T-helper 1 cell (primary cell): ENCODE results near the gene GRIK3.
"Not testable (repeated sequence)": the region's sequence is repeated elsewhere in the genome, so short reads cannot be mapped to it uniquely, and the experiment has no call there.

Experiments
- DNase-seq, 5 donors: peaks; one replicate each; pipeline ENCODE4 v3.0.0-alpha.2; 2012 to 2020
- total RNA-seq, 4 donors: gene quantifications; one replicate each; lab custom pipeline; 2026; lab: John Stamatoyannopoulos, UW

GRIK3 gene
- 0 reads per million in 4 donors for total RNA-seq

DNA sequence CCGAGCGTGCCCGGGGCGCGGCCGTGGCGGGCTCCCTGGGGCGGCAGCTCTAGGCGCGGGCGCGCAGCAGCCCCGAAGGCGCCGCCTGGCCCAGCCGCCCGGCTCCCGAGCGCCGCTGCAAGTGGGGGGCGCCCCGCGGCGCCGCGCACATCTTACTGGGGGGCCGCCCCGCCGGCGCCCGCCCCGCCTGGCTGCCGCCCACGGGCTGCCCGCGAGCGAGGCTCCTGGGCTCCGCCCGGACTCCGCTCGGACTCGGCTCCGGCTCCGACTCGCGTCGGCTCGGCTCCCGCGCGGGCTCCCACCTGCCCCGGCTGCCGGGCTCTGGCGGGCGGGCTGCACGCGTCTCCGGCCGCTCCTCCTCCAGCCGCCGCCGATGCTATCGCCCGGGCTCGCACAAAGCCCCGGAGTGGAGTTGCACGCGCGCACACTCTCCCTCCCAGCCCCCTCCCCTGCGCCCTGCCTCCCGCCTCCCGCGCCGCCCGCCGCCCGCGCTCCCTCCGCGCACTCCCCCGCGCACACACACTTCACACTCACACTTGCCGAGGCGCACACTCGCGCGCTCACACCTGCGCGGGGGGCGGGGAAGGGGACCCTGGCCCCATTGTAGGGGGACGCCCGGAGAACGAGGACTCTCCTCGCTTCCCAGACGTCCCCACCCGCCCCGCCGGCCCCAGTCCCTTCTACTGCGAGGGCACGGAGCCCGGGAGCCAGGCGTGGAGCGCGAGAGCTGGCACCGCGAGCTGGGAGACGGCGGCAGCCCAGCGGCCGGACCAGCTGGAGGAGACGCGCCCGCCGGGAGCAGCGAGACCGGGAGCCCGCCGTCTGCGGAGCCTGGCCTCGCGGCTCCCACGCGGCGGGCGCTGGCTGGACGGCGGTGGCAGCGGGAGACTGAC is at the start of gene GRIK3:
TSS of gene GRIK3 (minus strand) at position 395 of the 893 bp plus-strand sequence. CDS start 407 bp downstream, outside the sequence.
- no peak for DNase-seq

DNA sequence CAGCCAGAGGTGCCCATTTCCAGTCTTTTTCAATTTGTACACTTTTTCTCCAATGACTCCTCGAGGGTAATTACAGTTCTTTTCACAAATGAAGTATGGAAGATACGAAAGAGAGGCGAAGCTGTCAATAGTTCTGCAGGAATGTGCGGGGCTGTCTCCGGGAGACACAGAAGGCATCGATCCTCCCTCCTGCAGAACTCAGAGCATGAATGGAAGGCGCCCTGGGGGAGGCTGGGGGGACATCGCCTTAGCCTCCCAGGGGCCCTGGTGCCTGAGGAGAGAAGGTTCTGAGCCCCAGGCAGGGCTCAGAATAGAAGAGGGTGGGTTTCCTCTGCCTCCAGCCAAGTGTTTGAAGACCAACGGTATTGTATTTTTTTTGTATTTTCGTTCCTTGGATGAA is 49.7 kb upstream of the GRIK3 start:
- no peak for DNase-seq

DNA sequence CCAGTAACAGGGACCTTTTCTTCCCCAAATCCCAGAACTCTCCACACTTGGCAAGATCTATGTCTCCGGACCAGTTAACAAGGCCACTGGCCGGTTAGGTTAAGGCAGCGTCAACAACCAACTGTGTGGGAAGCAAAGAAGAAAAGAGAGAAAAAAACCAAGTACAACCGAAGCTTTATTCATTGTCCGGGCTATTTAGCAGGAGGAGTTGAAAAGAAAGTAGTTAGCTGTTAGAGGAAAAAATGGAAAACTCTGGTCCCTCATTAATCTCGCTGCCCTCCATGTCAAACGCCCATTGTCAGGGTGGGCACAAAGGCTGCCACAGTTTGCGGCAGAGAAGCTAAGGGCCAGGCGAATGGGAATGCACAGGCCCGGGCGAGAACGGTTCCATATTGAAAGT is 49.3 kb upstream of the GRIK3 start:
- DNase-seq = no peak

DNA sequence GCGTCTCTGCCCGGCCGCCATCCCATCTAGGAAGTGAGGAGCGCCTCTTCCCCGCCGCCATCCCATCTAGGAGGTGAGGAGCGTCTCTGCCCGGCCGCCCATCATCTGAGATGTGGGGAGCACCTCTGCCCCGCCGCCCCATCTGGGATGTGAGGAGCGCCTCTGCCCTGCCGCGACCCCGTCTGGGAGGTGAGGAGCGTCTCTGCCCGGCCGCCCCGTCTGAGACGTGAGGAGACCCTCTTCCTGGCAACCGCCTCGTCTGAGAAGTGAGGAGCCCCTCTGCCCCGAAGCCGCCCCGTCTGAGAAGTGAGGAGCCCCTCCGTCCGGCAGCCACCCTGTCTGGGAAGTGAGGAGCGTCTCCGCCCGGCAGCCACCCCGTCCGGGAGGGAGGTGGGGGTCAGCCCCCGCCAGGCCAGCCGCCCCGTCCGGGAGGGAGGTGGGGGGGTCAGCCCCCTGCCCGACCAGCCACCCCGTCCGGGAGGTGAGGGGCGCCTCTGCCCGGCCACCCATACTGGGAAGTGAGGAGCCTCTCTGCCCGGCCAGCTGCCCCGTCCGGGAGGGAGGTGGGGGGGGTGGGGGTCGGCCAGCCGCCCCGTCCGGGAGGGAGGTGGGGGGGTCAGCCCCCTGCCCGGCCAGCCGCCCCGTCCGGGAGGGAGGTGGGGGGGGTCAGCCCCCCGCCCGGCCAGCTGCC is 46.1 kb upstream of the GRIK3 start:
- DNase-seq = not testable (repeated sequence)

DNA sequence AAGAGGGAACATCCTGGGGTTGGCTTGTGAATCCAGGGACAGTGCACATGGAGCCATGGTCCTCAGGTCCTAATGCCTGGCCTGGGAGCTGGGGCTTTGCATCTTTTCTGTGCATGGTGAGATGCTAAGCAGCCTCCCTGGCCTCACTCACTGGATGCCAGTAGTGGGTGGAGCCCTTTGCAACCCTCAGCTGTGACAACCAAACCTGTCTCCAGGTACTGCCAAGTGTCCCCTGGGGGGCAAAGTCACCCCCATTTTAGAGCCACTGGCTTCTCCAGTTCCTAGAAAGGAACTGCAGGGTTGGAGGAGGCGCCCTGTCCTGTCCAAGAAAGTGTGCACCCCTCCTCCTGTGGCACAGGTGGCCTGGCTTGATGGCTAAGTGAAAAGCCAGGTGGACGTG is 44.6 kb upstream of the GRIK3 start:
- DNase-seq = no peak

DNA sequence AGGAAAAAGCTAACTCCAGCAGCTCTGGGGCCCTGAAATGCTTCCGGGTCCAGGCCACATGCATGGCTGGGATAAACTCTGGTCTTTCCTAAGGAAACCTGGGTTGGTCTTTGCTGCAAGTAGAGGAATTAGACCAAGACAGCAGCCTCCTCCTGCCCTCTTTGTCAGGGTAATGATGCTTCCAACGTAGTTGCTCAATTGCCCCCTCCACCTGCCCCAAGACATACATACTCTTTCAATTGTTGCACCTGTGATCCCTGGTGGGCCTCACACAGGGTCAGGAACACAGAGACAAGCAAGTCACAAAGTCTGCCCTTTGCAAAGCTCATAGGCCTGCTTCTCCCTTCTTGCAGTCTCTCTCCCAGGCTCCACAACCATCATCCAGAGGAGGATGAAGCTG is 41.9 kb upstream of the GRIK3 start:
- no peak for DNase-seq

DNA sequence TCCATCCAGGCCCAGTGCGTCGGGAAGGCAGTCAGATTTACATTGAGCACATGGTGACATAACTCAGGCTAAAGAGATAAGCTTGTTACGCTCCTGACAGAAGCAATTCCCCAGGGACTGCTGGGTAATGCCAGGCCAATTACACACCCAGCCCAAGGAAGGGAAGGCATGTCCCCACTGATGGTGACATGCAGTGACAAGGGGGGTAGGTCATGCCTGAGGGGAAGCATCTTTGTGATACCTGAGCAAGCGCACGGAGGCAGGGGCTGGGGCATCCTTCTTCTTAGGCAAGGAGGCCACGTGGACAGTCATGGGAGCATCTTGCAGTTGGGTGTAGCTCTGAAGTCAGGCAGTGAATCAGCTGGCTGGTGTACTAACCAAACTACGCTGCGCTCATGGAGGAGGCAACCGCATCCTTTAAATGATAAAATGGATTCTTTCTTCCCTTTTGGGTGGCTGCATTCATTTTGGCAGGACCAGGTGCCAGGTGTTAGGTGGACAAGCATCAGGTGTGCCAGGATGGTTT is 39.6 kb upstream of the GRIK3 start:
- DNase-seq = no peak

DNA sequence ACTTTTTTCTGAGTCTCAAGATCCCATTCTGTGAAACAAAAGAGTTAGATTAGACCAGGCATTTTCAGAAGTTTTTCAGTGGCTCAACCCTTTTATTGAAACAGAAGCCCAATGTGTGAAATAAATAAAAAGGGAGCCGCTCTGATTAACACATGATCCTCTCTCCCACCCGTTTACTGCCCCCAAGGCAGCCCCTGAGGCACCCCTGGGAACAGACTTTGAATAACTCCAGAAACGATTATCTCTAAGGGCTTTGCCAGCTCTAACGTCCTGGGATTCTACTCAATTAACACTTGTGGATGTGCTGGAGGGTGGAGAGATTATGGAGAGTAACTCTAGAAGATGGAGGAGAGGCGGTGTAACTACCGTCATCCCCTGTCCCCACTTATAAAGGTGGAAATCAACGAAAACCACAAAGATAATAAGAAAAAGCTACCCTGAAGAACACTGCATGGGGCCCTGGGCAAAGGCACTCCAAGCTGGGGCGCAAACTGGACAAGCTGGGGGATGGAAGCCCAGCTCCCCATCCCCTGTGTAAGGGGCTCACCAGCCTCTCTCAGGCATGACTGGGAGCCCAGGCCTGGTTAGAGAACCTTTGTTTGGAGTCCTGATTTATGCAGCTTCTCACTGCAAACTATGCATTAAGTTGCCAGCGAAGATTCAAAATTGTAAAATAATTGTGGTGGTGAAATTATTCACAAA is 39.0 kb upstream of the GRIK3 start:
- DNase-seq = no peak

DNA sequence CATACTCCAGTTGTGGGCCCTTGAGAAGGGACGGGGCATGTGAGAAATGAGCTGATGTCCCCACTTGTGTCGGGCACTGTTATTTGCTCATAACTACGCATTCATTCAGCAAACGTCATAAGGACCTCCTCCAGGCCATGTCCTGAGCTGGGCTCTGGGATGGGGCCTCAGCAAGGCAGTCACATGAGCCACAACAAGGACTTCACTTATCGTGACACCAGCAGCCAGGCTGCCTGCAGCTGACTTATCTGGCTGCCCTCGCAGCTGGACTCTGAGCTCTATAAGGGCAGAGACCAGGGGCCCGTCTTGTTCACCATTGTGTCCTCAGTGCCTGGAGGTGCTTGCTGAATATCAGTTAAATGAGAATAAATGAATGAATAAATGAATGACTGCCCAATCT is 37.5 kb upstream of the GRIK3 start:
- DNase-seq = no peak

DNA sequence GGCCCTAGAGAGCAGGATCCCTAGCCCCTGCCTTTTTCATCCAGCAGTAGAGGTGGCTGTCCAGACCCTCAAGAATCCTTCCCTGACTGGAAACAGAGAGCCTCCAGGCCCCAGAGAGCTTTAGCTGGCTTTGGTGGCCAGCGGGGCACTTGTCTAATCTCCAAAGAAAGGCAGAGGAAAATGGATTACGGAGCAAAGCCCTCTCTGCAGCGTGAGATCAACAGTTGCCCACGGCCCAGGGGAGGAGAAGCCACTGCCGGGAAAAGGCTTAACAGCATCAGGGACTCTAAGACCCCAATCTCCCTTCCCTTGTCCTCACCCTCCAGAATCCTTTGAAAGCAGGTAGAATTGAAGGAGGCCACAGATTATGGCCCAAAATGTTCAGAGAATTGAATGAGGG is 35.8 kb upstream of the GRIK3 start:
- no peak for DNase-seq

DNA sequence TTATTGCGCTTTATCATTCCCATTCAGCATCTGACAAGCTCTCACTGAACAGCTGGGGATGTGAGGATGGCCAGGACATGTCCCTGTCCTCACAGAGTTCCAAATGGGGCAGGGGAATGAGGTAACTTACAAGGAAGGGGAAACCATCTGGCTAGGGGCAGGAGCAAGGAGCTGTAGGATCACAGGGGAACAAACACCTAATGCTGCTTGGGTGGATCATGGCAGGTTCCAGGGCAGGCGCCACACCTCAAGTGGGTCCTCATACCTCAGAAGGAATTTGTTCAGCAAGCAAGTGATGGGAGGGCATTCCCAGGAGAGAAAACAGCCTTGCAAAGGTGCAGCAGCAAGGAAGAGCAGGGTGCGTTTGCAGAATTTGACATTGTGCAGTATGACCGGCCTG is 35.1 kb upstream of the GRIK3 start:
- DNase-seq = no peak

DNA sequence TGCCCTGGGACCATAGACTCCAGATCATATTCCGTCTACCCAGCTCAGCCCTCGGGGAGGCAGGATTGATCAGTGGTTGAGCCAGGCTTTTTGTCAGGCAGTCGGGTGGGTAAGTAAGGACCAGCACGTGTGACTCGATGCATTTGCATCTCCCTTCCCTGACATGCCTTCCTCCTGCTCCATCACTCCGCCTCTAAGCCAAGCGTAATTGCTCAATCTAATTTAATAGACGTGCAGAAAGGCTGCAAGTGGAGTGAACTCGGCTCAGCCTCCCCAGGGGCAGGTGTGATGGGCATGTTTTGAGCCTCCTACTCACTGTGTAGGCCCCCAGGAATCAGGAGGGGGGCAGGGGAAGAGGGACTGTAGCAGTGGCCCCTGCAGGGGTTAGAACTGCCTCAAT is 34.6 kb upstream of the GRIK3 start:
- no peak for DNase-seq

DNA sequence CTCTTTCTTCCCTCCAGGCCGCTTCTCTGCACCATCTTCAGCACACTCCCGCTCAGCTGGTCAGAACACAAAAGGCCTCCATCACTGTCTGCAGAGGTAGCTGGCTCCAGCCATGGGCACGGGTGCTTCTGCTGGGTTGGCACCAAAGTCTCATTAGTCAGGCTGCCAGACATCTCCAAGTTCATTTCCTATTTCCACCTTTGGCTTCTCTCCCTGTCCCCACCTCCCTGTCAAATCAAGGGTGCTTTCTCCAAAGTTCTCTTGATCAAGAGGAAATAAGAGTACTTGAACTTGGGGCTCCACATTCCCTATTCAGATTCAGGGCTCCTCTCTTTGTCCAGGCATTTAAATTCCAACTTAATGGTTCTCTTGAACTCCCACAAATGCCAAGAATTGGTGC is 33.9 kb upstream of the GRIK3 start:
- no peak for DNase-seq

DNA sequence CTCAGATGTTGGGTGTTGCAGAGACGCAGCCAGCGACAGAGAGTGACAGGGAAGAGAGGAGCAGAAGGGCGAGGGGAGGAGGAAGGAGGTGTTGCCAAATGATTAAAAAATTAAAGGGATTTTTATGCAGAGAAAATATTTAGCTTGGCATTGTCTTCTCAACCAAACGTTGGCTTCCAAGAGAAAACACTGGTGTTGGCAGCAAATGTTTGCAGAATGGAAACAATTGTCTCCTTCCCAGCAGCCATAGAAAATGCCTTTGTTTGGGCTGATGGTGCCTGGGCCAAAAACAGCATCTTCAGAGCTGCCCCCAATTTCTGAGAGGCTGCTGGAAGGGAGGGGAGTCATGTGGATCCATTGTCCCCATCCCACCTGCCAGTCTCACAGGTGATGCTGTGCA is 29.7 kb upstream of the GRIK3 start:
- no peak for DNase-seq

DNA sequence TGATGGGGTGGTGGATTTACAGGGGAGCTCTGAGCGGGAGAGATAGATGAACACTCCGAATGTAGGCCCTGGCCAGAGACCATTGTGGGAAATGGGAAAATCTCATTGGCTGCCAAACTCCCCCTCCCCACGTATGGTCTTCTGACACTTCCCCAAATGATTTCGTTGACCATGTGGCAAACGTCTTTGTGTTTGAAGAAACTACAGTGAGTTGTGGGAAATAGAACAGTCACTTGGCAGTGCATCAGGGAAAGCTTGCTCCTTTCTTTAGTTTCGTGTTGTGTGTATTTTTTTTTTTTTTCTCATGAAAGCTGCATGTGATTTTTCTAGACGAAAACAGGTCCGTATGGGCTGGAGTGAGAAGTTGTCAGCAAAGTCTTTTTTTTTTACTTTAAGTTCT is 25.0 kb upstream of the GRIK3 start:
- DNase-seq = no peak

DNA sequence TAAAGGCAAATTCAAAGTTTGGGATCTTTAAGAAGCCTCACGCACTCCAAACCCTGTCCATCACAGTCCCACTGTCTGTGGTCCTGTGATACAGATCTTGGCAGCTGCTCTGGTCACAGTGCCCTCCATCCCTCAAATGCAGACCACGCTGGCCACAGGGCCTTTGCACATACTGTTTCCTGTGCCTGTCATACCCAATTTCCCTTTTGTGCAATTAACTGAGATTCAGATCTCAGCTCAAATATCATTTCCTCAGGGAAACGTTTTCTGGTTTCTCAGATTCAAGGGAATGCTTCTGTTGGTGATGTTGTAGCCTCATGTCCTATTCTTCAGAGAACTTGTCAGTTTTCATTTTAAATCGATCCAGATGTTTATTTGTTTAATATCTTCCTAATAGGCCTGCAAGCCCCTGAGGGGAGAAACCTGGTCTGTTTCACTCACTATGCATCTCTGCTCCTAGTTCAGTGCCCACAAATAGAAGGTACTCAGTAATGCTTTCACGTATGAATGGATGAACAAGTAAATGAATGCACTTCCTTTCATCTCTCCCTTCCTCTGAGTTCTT is 24.2 kb upstream of the GRIK3 start:
- no peak for DNase-seq

DNA sequence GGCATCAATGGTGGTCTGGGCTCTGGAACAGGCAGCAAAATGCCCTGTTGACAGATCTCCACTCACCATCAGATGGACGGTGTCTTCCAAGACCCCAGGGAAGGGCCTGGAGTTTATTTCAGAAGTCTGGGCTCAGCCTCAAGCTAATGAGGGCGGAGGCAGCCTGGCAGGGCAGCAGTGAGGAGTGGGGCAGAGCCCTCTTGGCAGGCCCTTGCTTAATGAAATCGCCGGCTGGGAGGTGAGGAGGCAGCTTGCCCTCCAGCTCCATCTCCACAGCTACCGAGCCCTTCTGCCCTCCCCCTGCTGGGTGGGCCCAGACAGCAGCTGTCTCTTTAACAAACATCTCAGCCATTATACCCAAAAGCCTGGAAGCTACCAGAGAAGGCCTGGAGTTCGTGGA is 22.0 kb upstream of the GRIK3 start:
- DNase-seq = no peak

DNA sequence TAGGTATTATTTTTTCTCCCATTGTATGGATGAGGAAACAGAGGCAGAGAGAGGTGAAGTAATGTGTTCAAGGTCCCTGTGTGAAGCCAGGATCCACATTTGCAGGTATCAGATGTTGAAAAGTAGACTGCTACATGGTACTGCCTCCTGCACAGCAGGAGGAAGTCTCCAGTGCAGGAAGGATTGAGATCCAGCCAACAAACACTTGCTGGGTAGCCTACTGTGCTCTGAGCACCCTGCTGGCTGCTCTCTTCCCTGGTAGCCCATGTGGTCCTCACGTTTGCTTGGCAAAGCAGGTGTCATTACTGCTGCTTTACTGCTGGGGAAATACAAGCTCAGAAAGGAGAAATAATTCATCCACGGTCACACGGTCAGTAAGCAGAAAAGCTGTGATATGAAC is 21.3 kb upstream of the GRIK3 start:
- DNase-seq = no peak

DNA sequence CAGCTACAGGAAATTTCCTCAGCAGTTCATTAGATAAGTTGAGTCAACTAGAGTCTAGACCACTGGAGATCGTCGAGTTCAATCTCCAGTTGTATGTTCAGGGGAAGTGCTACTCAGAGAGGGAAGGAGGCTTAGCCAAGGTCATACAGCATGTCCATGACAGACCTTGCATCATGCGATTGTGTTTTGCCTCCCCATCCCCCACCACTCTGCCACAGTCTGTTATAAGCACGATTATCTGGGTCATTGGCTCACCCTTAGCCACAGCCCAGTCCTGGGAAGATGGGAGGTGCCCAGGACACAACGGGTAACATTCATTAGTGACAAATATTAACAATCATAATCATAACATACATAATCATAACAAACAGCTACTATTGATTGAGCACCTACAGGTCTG is 18.9 kb upstream of the GRIK3 start:
- DNase-seq = no peak

DNA sequence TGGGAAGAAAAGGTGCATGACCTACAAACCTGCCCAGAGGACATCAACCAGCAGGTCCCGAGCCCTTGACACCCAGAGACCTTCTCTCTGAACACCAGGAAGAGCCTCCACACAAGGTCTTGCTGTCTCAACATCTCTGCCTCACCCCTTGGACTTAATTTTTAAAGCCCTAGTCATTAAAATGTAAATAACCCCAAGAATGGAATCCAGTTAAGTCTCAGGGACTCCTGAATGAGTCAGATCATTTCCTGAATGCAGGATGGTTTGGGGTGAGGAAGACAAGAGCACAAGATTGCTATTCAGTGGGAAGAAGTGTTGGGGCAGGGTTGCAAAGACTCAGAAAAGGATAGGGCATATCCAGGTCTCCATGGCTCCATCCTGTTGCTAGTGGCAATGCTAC is 17.8 kb upstream of the GRIK3 start:
- no peak for DNase-seq

DNA sequence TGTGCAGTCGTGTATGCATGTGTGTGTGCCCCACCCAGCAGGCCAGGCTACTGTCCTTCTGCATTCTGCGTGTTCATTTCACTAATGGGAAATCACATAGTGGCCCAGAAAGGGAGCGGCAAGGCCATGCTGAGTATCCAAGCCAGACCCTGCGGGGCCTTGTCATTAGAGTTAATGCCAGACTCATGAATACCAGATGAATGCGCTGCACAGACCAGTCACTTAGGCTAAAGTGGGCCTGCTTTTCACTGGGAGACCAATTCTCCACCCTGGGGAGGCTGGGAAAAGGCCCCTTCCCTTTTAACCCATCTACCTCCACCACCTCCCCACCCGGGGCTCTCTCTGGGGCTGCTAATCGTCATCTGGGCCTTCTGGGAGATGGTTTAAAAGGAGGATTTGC is 17.0 kb upstream of the GRIK3 start:
- DNase-seq = no peak

DNA sequence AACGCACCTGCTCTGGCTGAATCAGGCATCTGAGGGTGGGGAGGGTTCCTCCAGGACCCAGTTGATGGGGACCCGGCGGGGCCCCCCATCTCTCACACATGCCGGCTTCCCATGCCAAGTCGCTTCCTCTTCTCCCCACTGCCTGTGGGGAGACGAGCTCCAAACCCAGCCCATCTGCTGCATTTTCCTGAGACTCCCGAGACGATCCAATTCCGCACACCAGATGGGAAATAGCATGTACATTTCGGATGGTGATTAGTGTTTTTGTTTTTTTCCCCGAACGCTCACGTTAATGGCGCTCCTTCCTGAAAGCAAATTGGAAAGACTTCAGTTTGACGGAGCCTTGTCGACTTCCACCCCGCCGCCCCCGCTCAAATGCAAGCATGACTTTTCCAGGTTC is 13.2 kb upstream of the GRIK3 start:
- no peak for DNase-seq

DNA sequence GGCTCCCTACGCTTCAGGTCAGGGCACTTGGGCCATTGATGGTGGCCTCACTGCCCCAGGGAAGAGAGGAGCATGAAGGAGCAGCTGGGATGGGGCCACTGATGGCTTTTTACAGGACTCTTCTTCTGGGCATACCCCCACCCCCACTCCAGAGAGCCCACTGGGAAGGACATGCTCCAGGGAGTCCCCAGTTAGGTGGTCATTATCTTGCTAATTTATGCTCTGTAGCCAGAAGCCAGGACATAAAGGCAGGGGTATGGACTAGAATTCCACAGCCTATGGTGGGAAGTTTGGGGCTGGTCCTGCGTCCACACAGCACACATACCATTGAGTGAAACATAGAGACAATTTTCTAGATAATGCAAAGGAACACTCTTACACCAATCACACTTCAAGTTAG is 8.8 kb upstream of the GRIK3 start:
- no peak for DNase-seq
